ENCODE data around the gene NTSR2.

NTSR2 gene

GRCh38 chr2:11669454-11670291, at the start of gene NTSR2:
NTSR2 (minus strand) TSS chr2:11670195; CDS start chr2:11670129, 66 bp downstream.
- DNase-seq (ENCODE audit: low spot score) = peak; percentile 88

GRCh38 chr2:11719230-11719977, 49.4 kb upstream of the NTSR2 start:
- DNase-seq (ENCODE audit: low spot score) = no peak

- no peak for DNase-seq (ENCODE audit: low spot score)
Measured at GRCh38 chr2:11718606-11719005, 48.6 kb upstream of the NTSR2 start.

- DNase-seq (ENCODE audit: low spot score) = no peak
Measured at GRCh38 chr2:11717623-11718022, 47.6 kb upstream of the NTSR2 start.

- DNase-seq (ENCODE audit: low spot score) = peak; percentile 76
Measured at GRCh38 chr2:11716689-11717321, 46.8 kb upstream of the NTSR2 start.

- DNase-seq (ENCODE audit: low spot score) = no peak
Measured at GRCh38 chr2:11715987-11716652, 46.1 kb upstream of the NTSR2 start.

- DNase-seq (ENCODE audit: low spot score) = no peak
Measured at GRCh38 chr2:11713815-11714214, 43.8 kb upstream of the NTSR2 start.

- DNase-seq (ENCODE audit: low spot score) = no peak
Measured at GRCh38 chr2:11712866-11713265, 42.9 kb upstream of the NTSR2 start.

GRCh38 chr2:11711751-11712150, 41.8 kb upstream of the NTSR2 start:
- DNase-seq (ENCODE audit: low spot score) = no peak

- DNase-seq (ENCODE audit: low spot score) = no peak
Measured at GRCh38 chr2:11711354-11711716, 41.3 kb upstream of the NTSR2 start.

- no peak for DNase-seq (ENCODE audit: low spot score)
Measured at GRCh38 chr2:11710632-11711353, 40.8 kb upstream of the NTSR2 start.

- peak; percentile 87 for DNase-seq (ENCODE audit: low spot score)
Measured at GRCh38 chr2:11710210-11710609, 40.2 kb upstream of the NTSR2 start.

- DNase-seq (ENCODE audit: low spot score) = no peak
Measured at GRCh38 chr2:11709293-11709692, 39.3 kb upstream of the NTSR2 start.

- DNase-seq (ENCODE audit: low spot score) = no peak
Measured at GRCh38 chr2:11708106-11708505, 38.1 kb upstream of the NTSR2 start.

- DNase-seq (ENCODE audit: low spot score) = no peak
Measured at GRCh38 chr2:11705711-11706110, 35.7 kb upstream of the NTSR2 start.

GRCh38 chr2:11705063-11705462, 35.1 kb upstream of the NTSR2 start:
- DNase-seq (ENCODE audit: low spot score) = no peak

- DNase-seq (ENCODE audit: low spot score) = peak; percentile 47
Measured at GRCh38 chr2:11703700-11704099, 33.7 kb upstream of the NTSR2 start.

GRCh38 chr2:11702946-11703345, 33.0 kb upstream of the NTSR2 start:
- DNase-seq (ENCODE audit: low spot score) = no peak

GRCh38 chr2:11701751-11702301, 31.8 kb upstream of the NTSR2 start:
- DNase-seq (ENCODE audit: low spot score) = no peak

GRCh38 chr2:11701206-11701605, 31.2 kb upstream of the NTSR2 start:
- no peak for DNase-seq (ENCODE audit: low spot score)
